ENCODE data around the gene ZNF428.

The ZNF428 gene

DNA sequence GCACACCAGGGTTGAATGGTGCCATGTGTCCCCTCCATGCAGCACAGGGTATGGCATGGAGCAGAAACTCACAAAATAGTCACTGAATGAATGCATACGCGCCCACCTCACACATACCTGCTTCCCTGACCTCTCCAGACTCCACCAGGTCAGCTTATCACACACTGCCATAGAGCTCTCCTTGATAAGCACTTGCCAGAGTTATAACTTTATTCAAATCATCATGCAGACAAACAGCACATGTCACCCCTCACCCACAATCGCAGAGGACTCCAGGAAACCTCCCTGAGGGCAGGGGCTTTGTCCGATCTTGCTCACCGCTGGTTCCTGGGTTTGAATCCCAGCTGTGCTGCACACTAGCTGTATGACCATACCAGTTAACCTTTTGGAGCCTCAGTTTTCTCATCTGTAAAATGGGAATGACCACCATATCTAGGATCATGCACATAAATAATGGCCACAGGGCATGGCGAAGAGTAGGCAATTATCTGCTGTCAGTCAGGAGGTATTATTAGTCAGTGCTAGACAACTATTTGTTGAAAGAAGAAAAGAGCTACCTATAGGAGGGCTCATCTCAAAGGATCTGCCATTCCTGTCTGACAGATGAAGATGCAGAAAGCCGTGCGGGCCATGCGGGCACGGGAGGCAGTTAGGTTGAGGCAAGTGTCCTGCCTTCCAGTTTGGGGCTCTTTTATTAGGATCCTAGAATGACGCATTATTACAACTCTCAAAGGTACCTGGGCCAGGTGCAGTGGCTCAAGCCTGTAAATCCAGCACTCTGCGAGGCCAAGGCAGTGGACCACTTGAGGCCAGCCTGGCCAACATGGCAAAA is 58.1 kb downstream of the ZNF428 start:
- DNase-seq = no peak

DNA sequence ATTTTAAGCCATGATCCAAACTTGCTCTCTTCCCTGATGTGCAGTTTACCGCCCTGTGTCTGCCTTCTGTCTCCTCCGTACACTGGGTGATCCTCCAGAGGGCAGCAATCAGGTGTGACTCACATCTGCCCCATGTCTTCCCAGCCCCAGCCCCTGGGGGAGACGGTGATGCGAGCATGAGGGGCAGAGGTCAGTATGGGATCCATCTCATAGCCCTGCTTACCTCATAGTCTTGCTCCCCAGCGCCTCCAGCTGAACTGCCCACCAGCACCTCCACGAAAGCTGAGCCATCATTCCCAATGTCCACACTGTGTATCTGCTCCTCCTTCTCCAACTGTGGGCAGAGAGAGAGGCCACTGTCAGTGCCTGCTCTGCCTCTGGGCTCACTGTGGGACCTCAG is 58.7 kb downstream of the ZNF428 start:
- DNase-seq = no peak

Measured in activated CD4-positive, alpha-beta T cell treated with anti-CD3 and anti-CD28 coated beads, Interleukin-2, Interleukin-6, amounts not matched to agents 100 ng/mL and 50 ng/mL, durations not matched to agents 16 hours and 8 hours (primary cell).